NCI-H526 (cell line): ENCODE data around the gene ITPR2.
"Not testable (repeated sequence)": the region's sequence is repeated elsewhere in the genome, so short reads cannot be mapped to it uniquely, and the experiment has no call there.

Experiments used
- DNase-seq, 2 experiments: peaks; one replicate each; lab custom pipeline; 2025; lab: John Stamatoyannopoulos, UW

The ITPR2 gene

GRCh38 chr12:26832822-26833742 is at the start of gene ITPR2:
Gene ITPR2, minus strand, starts transcription at chr12:26833194. Its CDS starts 413 bp downstream, at chr12:26832781.
- DNase-seq: peak; percentile 88 to 99

GRCh38 chr12:26880625-26881024 is 47.6 kb upstream of the ITPR2 start:
- no peak for DNase-seq

DNA sequence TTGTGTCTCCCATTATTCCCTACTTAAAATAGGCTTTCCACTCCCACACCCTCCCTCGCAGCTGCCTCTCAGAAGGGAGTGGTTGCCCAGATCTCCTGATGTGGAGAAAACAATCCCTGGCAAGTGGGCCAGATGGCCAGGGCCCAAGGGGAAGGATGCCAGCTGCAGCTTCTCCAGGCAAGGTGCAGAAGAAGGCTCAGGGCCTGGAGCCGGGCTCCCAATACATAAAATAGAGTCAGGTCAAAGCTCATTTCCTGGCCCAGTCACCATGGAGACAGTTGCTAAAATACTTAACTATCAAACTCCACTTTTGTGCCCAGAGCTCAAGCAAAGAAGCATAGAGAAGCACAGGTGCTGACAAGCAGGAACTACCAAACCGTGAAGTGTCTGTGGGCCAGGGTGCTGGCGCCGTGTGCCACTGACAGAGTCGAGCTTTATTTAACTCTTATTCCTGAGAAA is 45.7 kb upstream of the ITPR2 start:
- peak; percentile 19 to 58 for DNase-seq

GRCh38 chr12:26874501-26875296 is 41.7 kb upstream of the ITPR2 start:
- DNase-seq: no peak

DNA sequence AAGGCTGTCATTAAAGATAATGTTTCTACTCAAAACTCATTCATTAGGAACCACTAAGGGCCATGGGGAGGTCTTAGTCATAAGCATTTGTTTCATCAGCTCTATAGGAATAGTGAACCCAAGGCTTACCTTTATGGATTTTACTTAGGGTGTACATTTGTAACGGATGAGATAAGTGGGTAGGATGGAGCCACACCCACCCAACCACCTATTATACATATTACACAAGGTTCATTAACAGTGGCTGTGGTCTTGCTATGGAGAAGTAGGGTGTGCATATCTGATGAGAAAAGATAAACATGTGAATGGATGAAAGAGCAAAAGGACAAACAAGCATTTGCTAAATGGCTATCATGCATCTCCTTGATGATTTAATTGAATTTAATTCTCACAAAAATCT is 39.6 kb upstream of the ITPR2 start:
- DNase-seq: peak; percentile 21 to 37

DNA sequence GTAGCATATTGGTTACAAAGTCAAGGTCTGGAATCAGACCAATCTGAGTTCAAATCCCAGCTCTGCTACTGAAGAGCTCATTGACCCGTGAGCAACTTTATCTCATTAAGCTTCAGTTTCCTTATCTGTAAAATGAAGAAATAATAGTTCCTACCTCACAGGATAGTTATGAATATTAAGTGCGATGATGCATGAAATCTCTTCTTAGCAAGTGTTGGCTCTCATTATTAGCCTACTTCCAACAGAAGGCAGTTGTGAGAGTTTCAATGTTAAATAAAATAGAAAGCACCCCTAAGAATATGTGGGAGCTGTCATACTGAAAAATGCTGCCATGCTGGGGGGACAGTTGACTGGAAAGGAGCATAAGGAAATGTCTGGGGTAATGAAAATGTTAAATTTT is 39.0 kb upstream of the ITPR2 start:
- no peak for DNase-seq

DNA sequence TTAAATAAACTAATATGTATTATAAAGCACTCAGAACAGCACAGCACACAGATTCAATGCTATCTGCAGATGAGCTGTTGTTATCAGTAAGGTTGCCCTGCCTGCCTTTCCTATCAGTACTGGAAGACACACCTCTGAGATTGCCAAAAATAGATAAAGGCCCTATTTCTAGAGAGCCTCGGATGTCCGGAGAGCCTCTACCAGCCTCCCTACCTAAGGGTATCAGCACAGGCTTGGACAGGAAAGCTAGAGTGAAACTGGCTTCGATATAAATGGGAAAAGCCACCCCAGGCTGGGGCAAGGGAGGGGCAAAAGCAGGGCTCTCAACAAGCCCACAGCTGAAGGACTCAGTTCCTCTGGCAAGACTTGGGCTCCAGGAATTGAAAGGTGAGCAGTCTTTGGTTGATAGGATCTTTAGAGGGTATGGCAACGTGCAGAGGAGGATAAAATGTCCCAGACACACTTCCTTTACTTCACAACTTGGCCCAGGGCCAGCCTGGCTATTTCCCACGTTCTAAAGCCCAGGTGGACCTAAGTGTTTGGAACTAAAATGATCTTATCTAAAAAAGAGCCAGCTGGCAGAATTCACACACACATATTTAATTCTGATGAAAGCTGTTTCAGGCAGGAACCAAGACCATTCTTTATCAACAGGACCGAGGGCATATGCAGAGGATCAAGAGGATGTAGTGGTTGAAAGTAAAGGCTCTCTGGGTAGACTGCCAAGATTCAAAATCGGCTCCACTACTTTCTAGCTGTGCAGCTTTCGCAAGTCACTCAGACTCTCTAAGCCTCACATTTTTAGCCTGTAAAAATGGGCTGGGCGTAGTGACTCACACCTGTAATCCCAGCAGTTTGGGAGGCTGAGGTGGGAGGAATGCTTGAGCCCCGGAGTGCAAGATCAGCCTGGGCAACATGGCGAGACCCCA is 37.8 kb upstream of the ITPR2 start:
- peak in 1 of 2 experiments; percentile 17 for DNase-seq

DNA sequence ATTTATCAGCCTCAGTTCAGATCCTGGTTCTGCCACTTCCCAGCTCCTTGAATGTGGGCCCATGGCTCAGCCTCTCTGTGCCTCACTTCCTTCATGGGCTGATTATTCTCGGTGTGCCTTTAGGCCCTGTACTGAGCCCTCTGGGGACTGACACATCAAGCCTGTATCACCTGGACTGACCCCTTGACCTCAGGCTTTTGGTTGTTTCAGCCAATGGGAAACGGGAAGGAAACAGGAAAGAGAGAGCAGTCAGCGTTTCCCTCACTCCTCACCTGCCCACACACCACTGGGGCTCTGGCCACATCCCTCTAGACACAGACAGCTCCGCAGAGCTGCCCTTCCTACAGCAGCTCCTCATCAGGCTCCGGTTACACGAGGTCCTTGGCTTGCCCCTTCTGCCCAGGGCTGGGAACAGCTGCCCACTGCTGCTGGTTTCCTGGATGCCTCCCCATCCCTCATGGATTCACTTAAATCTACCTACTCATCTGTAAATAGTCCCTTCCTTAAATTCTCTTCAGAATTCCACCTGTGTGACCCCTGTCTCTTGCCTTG is 37.0 kb upstream of the ITPR2 start:
- DNase-seq: no peak

DNA sequence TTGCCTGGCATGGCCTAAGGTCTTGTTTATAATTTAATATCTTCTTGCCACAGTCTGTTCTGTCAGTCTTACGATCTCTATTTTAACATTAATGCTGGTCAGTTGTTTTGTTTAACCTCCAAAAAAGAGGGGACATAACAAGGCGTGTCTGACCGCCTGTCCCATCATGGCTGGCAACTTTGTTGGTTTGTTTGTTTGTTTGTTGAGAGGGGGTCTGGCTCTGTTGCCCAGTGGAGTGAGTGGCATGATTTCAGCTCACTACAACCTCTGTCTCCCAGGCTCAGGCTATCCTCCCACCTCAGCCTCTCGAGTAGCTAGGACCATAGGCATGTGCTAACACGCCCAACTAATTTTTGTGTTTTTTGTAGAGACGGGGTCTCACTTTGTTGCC is 36.1 kb upstream of the ITPR2 start:
- no peak for DNase-seq

DNA sequence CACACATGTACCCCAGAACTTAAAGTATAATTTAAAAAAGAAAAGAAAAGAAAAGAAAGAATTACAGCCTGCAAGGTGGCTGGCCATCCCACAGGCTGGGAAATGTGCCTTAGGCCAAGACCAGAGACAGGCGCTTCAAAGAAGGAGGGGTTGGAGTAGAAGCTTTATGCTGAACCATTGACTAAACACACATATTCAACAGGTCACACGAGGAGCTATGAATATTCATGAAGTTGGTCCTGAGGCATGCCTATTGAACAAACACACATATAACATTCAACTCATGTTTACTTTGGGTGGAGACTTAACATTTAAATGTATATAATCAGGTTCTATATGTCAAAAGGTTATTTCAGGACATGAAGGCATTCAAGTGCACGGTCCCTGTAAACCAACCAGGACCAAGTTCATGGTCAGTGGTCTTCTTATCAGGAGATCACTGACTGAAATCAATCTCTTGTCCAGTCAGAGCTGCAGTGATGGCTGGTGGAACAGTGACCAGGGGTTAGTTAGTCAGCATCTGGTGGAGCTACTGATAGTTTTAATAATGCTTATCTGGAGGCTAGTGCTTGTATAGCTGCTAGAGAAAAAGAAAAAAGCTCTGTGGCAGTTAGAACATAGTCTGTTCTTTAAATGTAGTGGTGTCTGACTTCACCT is 35.6 kb upstream of the ITPR2 start:
- DNase-seq: peak; percentile 76 to 77

GRCh38 chr12:26867080-26867479 is 34.1 kb upstream of the ITPR2 start:
- no peak for DNase-seq

DNA sequence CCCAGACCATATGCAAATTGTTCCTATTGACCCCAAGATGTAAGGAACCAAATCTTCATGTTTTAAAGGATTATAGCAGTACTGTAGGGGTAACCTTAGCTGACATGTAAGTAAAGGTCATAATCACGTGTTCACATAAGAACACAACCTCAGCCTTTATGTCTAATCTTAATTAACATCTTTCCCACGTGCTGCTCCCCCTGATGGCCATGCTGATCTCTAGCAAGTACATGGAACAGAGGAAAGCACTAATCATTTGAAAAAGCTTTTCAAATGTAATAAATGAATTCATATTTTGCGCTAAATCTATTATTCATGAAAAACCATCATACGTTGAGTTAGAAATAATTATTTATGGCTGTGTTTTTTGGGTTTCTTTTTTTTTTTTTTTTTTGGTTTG is 30.5 kb upstream of the ITPR2 start:
- DNase-seq: peak in 1 of 2 experiments; percentile 7

- not testable (repeated sequence) for DNase-seq
Observed at GRCh38 chr12:26862787-26863186, 29.8 kb upstream of the ITPR2 start.

GRCh38 chr12:26861690-26862089 is 28.7 kb upstream of the ITPR2 start:
- DNase-seq: no peak

DNA sequence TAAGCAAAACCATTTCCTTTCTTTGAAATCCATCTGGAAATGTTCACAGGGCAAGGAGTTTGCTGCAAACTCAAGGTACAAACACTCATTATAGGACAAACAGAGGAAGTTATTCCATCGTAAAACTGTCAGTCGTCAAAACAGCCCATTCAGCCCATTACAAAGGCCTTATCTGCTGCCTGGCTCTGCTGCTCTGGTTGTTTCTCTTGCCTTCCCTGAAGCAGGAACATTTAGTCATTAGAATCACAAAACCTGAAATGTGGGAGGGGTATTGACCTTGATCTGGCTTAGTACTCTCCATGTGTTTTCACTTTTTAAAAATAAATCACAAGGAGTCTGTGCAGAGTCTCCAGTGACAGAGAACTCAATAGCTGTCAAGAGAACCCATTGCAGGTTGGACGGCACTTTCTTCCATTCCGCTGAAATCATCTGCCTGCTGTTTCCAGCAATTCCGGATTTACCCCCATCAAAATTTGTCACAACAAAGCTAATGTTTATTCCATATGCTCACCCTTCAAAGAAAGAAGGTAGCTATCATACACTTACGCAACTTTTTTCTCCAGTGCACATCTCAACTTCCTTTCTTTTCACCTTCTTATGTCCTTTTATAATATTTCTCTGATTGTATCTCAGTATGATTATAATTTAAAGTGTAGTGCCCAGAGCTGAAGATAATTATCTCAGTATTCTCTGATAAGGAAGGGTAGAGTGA is 24.6 kb upstream of the ITPR2 start:
- no peak for DNase-seq

DNA sequence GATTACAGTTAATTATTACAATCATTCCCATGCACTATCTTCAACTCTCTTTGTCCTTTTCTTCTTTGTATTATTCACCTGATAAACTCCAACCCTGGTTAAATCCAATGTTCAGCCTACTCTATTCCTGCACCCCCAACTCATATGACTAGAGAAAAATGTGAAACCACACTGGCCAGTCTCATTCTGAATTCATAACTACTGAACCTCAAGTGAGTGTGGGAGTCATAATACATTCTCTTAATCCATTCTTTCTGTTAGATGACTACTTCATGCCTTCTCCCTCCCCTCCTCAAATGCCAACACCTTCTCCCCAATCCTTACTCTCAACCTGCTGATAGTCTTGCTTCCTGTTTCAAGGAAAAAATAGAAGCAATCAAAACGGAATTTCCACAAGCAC is 22.3 kb upstream of the ITPR2 start:
- no peak for DNase-seq

DNA sequence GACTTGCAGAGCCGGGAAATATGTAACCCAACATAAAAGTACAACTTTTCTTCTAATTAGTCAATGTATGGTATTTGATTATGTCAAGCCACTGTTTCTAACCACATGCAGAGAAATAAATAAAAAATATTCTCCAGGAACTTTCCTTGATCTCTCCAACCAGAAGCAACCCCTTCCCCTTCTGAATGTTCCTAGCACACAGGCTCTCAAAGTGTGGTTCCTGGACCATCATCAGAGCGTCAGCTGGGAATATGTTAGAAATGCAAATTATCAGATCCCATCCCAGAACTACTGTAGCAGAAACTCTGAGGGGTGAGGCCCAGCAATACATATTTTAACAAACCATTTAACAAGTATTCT is 21.0 kb upstream of the ITPR2 start:
- DNase-seq: peak; percentile 58 to 73

DNA sequence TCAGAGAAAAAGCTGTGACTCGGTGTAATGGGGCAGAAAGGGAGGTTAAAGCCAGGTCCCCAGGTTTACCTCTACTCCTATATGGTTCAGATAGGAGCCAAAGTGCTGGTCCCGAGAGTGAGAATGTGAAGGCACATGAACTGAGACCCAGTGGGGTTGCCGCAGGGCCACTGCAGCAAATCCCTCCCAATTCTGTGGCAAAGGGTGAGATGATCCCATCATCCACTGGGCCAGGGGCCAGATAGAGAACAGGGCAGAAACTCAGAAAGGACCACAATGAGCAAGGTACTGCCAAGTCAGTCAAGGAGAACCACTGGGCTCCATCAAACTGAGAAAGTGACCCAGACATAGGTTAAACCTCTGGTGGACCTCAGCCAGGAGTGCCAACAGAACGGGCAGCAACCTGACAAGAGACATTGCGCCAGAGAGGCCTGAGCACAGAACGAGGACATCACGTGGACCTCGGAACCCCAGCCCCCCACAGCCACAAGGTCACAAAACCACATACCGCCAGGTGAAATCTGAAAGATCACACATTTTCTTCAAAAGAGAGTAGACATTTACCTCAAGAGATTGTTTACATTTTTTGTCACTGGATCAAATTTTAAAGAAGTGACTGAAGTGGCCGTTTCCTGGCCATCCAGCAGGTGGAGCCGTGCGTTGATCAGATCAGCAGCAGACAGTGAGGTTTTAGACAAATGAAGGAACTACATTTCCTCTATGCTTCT is 20.5 kb upstream of the ITPR2 start:
- peak; percentile 34 to 80 for DNase-seq

GRCh38 chr12:26851031-26851809 is 18.2 kb upstream of the ITPR2 start:
- no peak for DNase-seq
